Esophagus squamous epithelium (tissue), 5 donors: ENCODE results near the gene CAMK2A. TPM values are rescaled to one million over a fixed set of nuclear protein-coding genes. Genes with fewer than 3 reads are reported as not detected.

ENCODE experiments used
- DNase-seq: peaks from one replicate; lab custom pipeline; 2025; lab: John Stamatoyannopoulos, UW
- H3K27ac ChIP-seq, 4 donors: fragments of 200-600 bp; sonication (generic); one replicate each; pipeline ENCODE4 v1.5.1; 2016 to 2019; ENCODE audit warnings: mild to moderate bottlenecking in 1 of 4
- H3K27me3 ChIP-seq, 4 donors: fragments of 200-600 bp; sonication (generic); 1 replicate in 3 of 4; 2 replicates in 1 of 4; pipeline versions ENCODE4 v1.5.1 to v1.6.0; 2017 to 2021; ENCODE audit warnings: antibody characterized with exemption in 1 of 4
- H3K36me3 ChIP-seq, 3 donors: fragments of 200-600 bp; sonication (generic); one replicate each; pipeline ENCODE4 v1.5.1; 2016 to 2019
- H3K4me1 ChIP-seq, 3 donors: fragments of 200-600 bp; sonication (generic); one replicate each; pipeline ENCODE4 v1.5.1; 2017 to 2019
- H3K4me3 ChIP-seq, 4 donors: fragments of 200-600 bp; sonication (generic); 1 replicate in 3 of 4; 2 replicates in 1 of 4; pipeline ENCODE4 v1.5.1; 2016 to 2019; ENCODE audit warnings: mild to moderate bottlenecking in 2 of 4, moderate library complexity in 1 of 4
- H3K9me3 ChIP-seq, 3 donors: fragments of 200-600 bp; sonication (generic); one replicate each; pipeline ENCODE4 v1.5.1; 2016 to 2019
- POLR2A ChIP-seq, 4 donors: fragments of 450-650 bp; IDR thresholded peaks; one replicate each; pipeline ENCODE4 v1.6.1; 2017; ENCODE audit warnings: antibody characterized with exemption in 4 of 4, mild to moderate bottlenecking in 4 of 4, moderate library complexity in 3 of 4
- WGBS, 2 donors: methylation state at CpG; one replicate each; pipeline ENCODE4 v1.1.5; 2018; 5-methylcytosine and 5-hydroxymethylcytosine counted together
- intact Hi-C: fragments of 100-400 bp; cut with DNase I; formaldehyde crosslinking; loops from one replicate; pipeline ENCODE4 v1.15.0; 2022
- total RNA-seq, 4 donors: library from RNA; depleted of rRNA; stranded (reverse); fragments of >200 nt; gene quantifications; one replicate each; pipeline ENCODE4 v1.1.0, GENCODE V29; 2016
- TF ChIP-seq, protein P1 (sequence below), 6 experiments: fragments of 450-650 bp in 4 of 6; fragments of 200-600 bp in 2 of 6; sonication (generic) in 2 of 6; IDR thresholded peaks; one replicate each; pipeline ENCODE4 v1.5.1; 2016 to 2019; ENCODE audit warnings: antibody characterized with exemption in 6 of 6, mild to moderate bottlenecking in 4 of 6, moderate library complexity in 4 of 6
- donor health status: DM: yes; HTN: yes; CAD: no.

The CAMK2A gene
- total RNA-seq, 4 donors from 2014 or later = 0.04 TPM; not detected in 3

DNA sequence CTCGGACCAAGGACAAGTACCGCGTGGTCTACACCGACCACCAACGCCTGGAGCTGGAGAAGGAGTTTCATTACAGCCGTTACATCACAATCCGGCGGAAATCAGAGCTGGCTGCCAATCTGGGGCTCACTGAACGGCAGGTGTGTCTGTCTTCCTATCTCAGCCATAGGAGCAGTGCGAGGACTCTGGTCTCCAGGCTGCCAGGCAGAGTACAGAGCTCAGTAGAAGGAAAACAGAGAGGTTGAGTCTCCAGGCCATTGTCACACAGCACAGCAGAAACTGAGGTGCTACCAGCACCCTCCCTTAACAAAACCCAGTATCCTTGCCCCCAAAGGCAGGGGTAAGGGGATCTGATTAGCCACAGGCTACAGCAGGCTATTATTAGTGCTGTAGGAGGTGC lies 106.8 kb downstream of the CAMK2A start:
- Histone ChIP-seq H3K4me1 (peaks cover 5 to 32% (median 18%) of the 10 kb centered on the region in 3 donors), H3K27me3 (peaks cover 0 to 29% (median 0%) of the 10 kb centered on the region in 4 donors), H3K9me3 (no peaks in the 10 kb centered on the region), H3K4me3 (no peak overlapping the region), H3K36me3 (no peaks in the 10 kb centered on the region), H3K27ac (no peak overlapping the region)
- intact Hi-C loops = no loop called here
- 88 to 100% methylated on average over 1 to 4 of the region's 10 CpGs for WGBS, 2 donors
- no peak for TF ChIP-seq POLR2A (IDR thresholded peaks at IDR 0.05)
- TF ChIP-seq, protein P1, sequence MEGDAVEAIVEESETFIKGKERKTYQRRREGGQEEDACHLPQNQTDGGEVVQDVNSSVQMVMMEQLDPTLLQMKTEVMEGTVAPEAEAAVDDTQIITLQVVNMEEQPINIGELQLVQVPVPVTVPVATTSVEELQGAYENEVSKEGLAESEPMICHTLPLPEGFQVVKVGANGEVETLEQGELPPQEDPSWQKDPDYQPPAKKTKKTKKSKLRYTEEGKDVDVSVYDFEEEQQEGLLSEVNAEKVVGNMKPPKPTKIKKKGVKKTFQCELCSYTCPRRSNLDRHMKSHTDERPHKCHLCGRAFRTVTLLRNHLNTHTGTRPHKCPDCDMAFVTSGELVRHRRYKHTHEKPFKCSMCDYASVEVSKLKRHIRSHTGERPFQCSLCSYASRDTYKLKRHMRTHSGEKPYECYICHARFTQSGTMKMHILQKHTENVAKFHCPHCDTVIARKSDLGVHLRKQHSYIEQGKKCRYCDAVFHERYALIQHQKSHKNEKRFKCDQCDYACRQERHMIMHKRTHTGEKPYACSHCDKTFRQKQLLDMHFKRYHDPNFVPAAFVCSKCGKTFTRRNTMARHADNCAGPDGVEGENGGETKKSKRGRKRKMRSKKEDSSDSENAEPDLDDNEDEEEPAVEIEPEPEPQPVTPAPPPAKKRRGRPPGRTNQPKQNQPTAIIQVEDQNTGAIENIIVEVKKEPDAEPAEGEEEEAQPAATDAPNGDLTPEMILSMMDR (IDR thresholded peaks at IDR 0.05) = no peak
- no peak for DNase-seq

DNA sequence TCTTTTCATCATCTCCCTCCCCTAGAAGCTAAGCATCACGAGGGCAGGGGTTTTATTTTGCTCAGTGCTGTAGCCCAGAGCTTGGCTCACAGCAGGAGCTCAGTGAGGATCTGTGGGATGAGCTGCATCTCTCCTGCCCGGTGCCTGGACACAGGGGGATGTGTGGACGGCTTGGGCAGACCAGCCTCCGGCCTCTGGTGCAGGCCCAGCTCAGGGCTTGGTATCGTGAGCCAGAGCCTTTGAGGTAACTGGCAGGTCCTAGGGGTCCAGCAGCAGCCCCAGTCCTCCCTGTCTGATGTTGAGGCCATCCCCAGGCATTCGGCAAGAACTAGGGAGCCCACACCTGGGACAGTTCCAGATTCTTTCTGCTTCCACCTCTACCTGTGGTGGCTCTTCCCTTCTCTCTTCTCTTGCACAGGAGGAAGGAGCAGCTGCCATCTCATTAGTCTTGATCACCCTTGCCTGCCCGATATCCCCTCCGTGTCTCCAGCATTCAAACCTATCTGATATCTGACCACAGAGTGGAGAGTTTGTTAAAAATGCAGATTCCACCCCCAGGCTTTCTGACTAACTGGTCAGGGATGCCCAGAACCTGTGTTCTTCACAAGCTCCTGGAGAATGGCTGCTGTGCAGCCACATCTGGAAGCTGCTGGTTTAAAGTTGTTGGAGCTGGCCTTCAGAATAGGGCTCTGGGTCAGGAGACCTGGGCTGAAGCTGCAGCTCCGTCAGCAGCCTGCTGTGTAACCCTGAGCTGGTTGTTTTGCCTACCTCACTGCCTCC lies 107.6 kb downstream of the CAMK2A start:
- no peak for TF ChIP-seq POLR2A (IDR thresholded peaks at IDR 0.05)
- TF ChIP-seq, protein P1 (IDR thresholded peaks at IDR 0.05) = no peak
- intact Hi-C loops = no loop called here
- DNase-seq = no peak
- H3K36me3 ChIP-seq = no peaks in the 10 kb centered on the region
- WGBS, 2 donors = 80 to 85% methylated on average over 3 to 8 of the region's 9 CpGs
- H3K27me3 ChIP-seq = peaks cover 0 to 21% (median 0%) of the 10 kb centered on the region in 4 donors
- H3K9me3 ChIP-seq = no peaks in the 10 kb centered on the region
- peaks cover 5 to 36% (median 18%) of the 10 kb centered on the region in 3 donors for H3K4me1 ChIP-seq
- H3K4me3 ChIP-seq = no peak overlapping the region
- H3K27ac ChIP-seq = peak overlapping the region in 2 of 4 donors; percentile 75 to 83

DNA sequence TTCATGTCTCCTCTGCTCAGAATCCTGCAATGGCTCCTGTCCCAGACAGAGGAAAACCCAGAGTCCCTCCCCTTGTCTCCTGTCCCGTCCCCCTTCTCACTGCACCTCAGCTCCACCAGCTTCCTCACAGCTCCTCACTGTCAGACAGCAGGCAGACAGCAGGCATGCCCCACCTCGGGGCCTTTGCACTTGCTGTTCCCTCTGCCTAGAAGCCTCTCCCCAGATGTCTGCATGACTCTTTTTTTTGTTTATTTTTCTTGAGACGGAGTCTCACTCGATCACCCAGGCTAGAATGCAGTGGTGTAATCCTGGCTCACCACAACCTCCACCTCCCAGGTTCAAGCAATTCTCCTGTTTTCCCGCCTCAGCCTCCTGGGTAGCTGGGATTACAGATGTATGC lies 108.5 kb downstream of the CAMK2A start:
- no peak for TF ChIP-seq POLR2A (IDR thresholded peaks at IDR 0.05)
- TF ChIP-seq, protein P1 (IDR thresholded peaks at IDR 0.05) = no peak
- Histone ChIP-seq H3K4me3 (no peak overlapping the region), H3K4me1 (peaks cover 5 to 39% (median 18%) of the 10 kb centered on the region in 3 donors), H3K27ac (peak overlapping the region in 3 of 4 donors; percentile 75 to 87 (median 83)), H3K27me3 (peaks cover 0 to 11% (median 0%) of the 10 kb centered on the region in 4 donors), H3K9me3 (no peaks in the 10 kb centered on the region), H3K36me3 (no peaks in the 10 kb centered on the region)
- intact Hi-C loops = no loop called here
- 66% methylated on average over 5 of the region's 5 CpGs for whole genome bisulfite sequencing, 2 donors
- DNase-seq = no peak

DNA sequence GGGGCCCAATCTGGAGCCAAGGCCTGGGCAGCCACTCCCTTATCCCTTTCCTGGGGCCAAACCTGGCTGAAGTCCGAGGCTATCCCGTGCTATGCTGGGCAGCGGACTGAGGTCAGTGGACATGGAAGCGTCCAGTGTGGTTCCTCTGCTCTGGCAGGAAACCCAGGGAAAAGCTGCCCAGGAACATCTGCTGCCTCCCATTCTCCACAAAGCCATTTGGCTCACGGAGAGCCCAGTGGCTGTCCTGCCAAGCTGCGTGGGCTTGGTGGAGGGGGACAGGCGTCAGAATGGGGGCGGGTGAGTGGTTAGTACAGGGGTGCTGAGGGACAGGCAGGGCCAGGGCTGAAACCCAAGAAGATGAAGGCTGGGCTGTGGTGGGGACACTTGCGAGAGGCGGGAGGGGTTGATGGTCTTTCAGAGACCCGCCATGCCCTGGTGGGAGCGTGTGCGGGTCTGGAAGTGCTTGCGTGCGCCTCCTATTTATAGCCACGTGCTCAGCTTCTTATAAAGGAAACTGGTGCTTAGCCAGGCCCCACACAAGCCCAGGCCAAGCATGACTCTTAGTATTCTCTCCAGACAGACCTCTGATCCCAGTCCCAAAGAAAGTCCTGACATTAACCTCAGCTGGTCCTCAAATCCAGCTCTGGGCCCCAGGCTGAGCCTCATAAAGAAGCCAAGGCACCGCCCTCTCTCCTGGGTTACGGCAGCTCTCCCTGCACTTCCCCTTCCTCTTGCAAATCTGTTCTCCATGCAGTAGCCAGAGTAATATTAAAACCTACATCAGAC lies 109.1 kb downstream of the CAMK2A start:
- Histone ChIP-seq H3K4me3 (no peak overlapping the region), H3K4me1 (peaks cover 5 to 39% (median 18%) of the 10 kb centered on the region in 3 donors)
- TF ChIP-seq, protein P1 (IDR thresholded peaks at IDR 0.05) = no peak
- no peak for TF ChIP-seq POLR2A (IDR thresholded peaks at IDR 0.05)

More for the DNA sequence above, 109.1 kb downstream of the CAMK2A start:
- intact Hi-C loops = no loop called here
- 42 to 47% methylated on average over 8 to 15 of the region's 18 CpGs for WGBS, 2 donors
- no peaks in the 10 kb centered on the region for H3K36me3 ChIP-seq
- DNase-seq = no peak
- H3K9me3 ChIP-seq = no peaks in the 10 kb centered on the region
- peaks cover 0 to 8% (median 0%) of the 10 kb centered on the region in 4 donors for H3K27me3 ChIP-seq
- peak overlapping the region; percentile 49 to 87 (median 79) for H3K27ac ChIP-seq
